ENCODE results near the gene TMEM135.

The TMEM135 gene

DNA sequence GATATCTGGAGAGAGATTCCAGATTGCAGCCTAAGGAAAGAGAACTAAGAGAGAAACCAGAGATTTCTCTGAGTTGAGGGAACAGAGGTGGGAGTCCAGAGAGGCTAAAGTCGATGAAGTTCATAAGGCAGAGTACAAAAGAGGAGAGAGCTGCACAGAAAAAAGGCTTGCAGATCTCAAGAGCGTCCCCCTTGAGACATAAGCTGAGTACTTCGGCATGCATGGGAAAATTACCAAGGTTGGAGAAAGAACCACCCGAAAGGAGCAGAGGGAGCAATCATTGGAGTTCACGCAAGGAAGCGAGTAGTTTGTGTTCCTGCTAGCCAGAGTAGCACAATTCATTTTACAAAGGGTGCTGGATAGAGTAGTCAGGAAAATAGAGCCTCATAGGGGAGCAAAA is 293.5 kb downstream of the TMEM135 start:
- H3K4me1 ChIP-seq (ENCODE audit: control insufficient read depth in 5 of 5, insufficient read depth in 5 of 5, low read length in 5 of 5) = peaks cover 0 to 23% (median 16%) of the 10 kb centered on the region in 5 donors
- H3K9ac ChIP-seq (ENCODE audit: low read length in 5 of 5) = no peak overlapping the region
- H3K27ac ChIP-seq (ENCODE audit: low read depth, low read length) = peak overlapping the region; percentile 46
- H3K36me3 ChIP-seq (ENCODE audit: control insufficient read depth in 5 of 5, insufficient read depth in 5 of 5, low read length in 5 of 5) = peaks cover 0 to 12% (median 4%) of the 10 kb centered on the region in 5 donors
- H3K4me3 ChIP-seq (ENCODE audit: low read depth in 1 of 5, low read length in 5 of 5) = no peak overlapping the region
- no peaks in the 10 kb centered on the region for H3K27me3 ChIP-seq (ENCODE audit: control insufficient read depth in 5 of 5, insufficient read depth in 4 of 5, low read length in 5 of 5)
- H3K9me3 ChIP-seq (ENCODE audit: control insufficient read depth in 5 of 5, low read length in 5 of 5) = no peaks in the 10 kb centered on the region

DNA sequence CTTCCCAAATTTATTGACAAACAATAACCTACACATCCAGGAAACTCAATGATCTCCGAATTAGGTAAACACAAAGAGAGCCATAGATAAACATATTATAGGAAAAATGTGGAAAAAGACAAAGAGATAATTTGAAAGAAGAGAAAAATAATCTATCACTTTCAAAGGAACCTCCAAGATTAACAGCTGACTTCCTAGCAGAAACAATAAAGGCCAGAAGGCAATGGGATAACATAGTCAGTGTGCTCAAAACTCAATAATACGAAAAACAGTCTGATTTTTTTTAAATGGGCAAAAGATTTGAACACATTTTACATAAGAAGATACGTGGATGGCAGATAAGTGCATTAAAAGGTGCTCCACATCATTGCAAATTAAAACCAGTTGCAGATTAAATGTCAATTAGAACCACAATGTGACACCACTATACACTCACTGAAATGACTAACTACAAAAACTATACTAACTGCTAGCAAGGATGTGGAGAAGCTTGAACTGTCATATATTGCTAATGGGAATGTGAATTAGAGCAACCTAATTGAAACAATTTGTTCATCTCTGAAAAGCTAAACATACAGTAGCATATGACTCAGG is 300.4 kb downstream of the TMEM135 start:
- Histone ChIP-seq H3K9me3 (ENCODE audit: control insufficient read depth in 5 of 5, low read length in 5 of 5) (peaks cover 0 to 23% (median 18%) of the 10 kb centered on the region in 5 donors), H3K27ac (ENCODE audit: low read depth, low read length) (no peak overlapping the region), H3K27me3 (ENCODE audit: control insufficient read depth in 5 of 5, insufficient read depth in 4 of 5, low read length in 5 of 5) (no peaks in the 10 kb centered on the region), H3K36me3 (ENCODE audit: control insufficient read depth in 5 of 5, insufficient read depth in 5 of 5, low read length in 5 of 5) (no peaks in the 10 kb centered on the region), H3K9ac (ENCODE audit: low read length in 5 of 5) (no peak overlapping the region), H3K4me3 (ENCODE audit: low read depth in 1 of 5, low read length in 5 of 5) (peak overlapping the region in 1 of 5 donors; percentile 22), H3K4me1 (ENCODE audit: control insufficient read depth in 5 of 5, insufficient read depth in 5 of 5, low read length in 5 of 5) (no peaks in the 10 kb centered on the region)

DNA sequence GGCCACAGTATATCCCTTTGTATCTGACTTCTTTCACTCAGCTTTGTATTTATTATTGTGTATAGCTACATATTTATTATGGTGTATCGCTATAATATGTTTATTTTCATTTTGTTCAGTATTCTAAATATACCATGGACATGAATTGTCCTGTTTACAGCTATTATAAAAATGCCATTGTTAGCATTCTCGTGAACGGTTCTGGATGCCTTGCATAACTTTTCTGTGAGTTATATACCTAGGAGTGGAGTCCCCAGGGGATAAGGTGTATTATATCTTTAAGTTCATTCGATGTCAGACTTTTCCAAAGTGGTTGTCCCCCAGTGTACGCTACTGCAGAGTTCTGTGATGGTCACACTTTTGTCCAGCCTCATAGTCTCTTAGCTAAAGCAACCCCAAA is 301.7 kb downstream of the TMEM135 start:
- no peak overlapping the region for H3K4me3 ChIP-seq (ENCODE audit: low read depth in 1 of 5, low read length in 5 of 5)
- H3K9ac ChIP-seq (ENCODE audit: low read length in 5 of 5) = no peak overlapping the region
- no peaks in the 10 kb centered on the region for H3K27me3 ChIP-seq (ENCODE audit: control insufficient read depth in 5 of 5, insufficient read depth in 4 of 5, low read length in 5 of 5)
- H3K36me3 ChIP-seq (ENCODE audit: control insufficient read depth in 5 of 5, insufficient read depth in 5 of 5, low read length in 5 of 5) = no peaks in the 10 kb centered on the region
- no peaks in the 10 kb centered on the region for H3K4me1 ChIP-seq (ENCODE audit: control insufficient read depth in 5 of 5, insufficient read depth in 5 of 5, low read length in 5 of 5)
- H3K27ac ChIP-seq (ENCODE audit: low read depth, low read length) = no peak overlapping the region
- peaks cover 0 to 23% (median 18%) of the 10 kb centered on the region in 5 donors for H3K9me3 ChIP-seq (ENCODE audit: control insufficient read depth in 5 of 5, low read length in 5 of 5)

- H3K4me1 ChIP-seq (ENCODE audit: control insufficient read depth in 5 of 5, insufficient read depth in 5 of 5, low read length in 5 of 5) = peaks cover 0 to 8% (median 1%) of the 10 kb centered on the region in 5 donors
- H3K27me3 ChIP-seq (ENCODE audit: control insufficient read depth in 5 of 5, insufficient read depth in 4 of 5, low read length in 5 of 5) = no peaks in the 10 kb centered on the region
- no peaks in the 10 kb centered on the region for H3K9me3 ChIP-seq (ENCODE audit: control insufficient read depth in 5 of 5, low read length in 5 of 5)
- no peak overlapping the region for H3K4me3 ChIP-seq (ENCODE audit: low read depth in 1 of 5, low read length in 5 of 5)
- peaks cover 0 to 6% (median 0%) of the 10 kb centered on the region in 5 donors for H3K36me3 ChIP-seq (ENCODE audit: control insufficient read depth in 5 of 5, insufficient read depth in 5 of 5, low read length in 5 of 5)
- no peak overlapping the region for H3K9ac ChIP-seq (ENCODE audit: low read length in 5 of 5)
- H3K27ac ChIP-seq (ENCODE audit: low read depth, low read length) = no peak overlapping the region
Observed at GRCh38 chr11:87347441-87347840, 309.7 kb downstream of the TMEM135 start.

DNA sequence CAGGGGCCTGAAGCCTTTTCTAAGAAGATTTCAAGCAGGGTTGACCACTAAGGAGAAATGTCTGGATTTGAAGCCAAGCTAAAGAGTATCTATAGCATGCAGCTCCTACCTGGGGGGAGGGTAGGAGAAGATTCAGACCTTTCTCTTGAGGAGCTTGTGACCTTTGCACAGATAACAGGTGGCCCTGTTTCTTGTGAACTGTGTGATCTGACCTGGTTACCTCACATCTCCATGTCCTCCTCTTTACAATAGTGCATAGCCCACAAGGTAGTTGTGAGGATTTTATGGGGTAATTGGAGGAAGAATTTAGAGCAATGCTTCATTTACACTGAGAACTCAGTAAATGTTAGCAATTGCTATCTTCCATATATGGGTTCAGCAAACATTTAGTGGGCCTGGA is 310.1 kb downstream of the TMEM135 start:
- Histone ChIP-seq H3K36me3 (ENCODE audit: control insufficient read depth in 5 of 5, insufficient read depth in 5 of 5, low read length in 5 of 5) (peaks cover 0 to 6% (median 0%) of the 10 kb centered on the region in 5 donors), H3K9me3 (ENCODE audit: control insufficient read depth in 5 of 5, low read length in 5 of 5) (no peaks in the 10 kb centered on the region), H3K9ac (ENCODE audit: low read length in 5 of 5) (no peak overlapping the region), H3K27ac (ENCODE audit: low read depth, low read length) (no peak overlapping the region), H3K27me3 (ENCODE audit: control insufficient read depth in 5 of 5, insufficient read depth in 4 of 5, low read length in 5 of 5) (no peaks in the 10 kb centered on the region), H3K4me3 (ENCODE audit: low read depth in 1 of 5, low read length in 5 of 5) (no peak overlapping the region), H3K4me1 (ENCODE audit: control insufficient read depth in 5 of 5, insufficient read depth in 5 of 5, low read length in 5 of 5) (peaks cover 0 to 12% (median 5%) of the 10 kb centered on the region in 5 donors)

DNA sequence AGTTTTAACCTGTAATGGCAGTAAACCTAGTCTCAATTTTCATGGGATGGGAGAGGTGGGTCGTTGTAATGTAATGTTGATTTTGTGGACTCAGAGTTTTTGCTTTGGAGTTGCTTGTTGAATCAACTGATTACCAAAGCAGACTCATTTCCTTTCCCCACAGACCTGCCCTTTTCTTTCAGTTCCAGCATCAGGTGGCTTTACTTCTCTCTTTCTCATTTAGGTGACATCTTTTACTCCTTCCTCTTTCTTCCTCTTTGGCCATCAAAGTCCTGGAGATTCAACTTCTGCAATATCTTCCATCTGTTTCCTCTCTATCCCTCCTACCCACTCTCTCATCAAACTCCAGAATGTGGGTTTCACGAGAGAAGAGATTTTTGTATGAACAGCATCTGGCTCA is 313.9 kb downstream of the TMEM135 start:
- H3K36me3 ChIP-seq (ENCODE audit: control insufficient read depth in 5 of 5, insufficient read depth in 5 of 5, low read length in 5 of 5) = peaks cover 0 to 2% (median 0%) of the 10 kb centered on the region in 5 donors
- no peaks in the 10 kb centered on the region for H3K9me3 ChIP-seq (ENCODE audit: control insufficient read depth in 5 of 5, low read length in 5 of 5)
- H3K27me3 ChIP-seq (ENCODE audit: control insufficient read depth in 5 of 5, insufficient read depth in 4 of 5, low read length in 5 of 5) = no peaks in the 10 kb centered on the region
- no peak overlapping the region for H3K9ac ChIP-seq (ENCODE audit: low read length in 5 of 5)
- peaks cover 0 to 44% (median 33%) of the 10 kb centered on the region in 5 donors for H3K4me1 ChIP-seq (ENCODE audit: control insufficient read depth in 5 of 5, insufficient read depth in 5 of 5, low read length in 5 of 5)
- no peak overlapping the region for H3K4me3 ChIP-seq (ENCODE audit: low read depth in 1 of 5, low read length in 5 of 5)
- no peak overlapping the region for H3K27ac ChIP-seq (ENCODE audit: low read depth, low read length)

- no peaks in the 10 kb centered on the region for H3K27me3 ChIP-seq (ENCODE audit: control insufficient read depth in 5 of 5, insufficient read depth in 4 of 5, low read length in 5 of 5)
- H3K27ac ChIP-seq (ENCODE audit: low read depth, low read length) = no peak overlapping the region
- H3K4me3 ChIP-seq (ENCODE audit: low read depth in 1 of 5, low read length in 5 of 5) = peak overlapping the region in 3 of 5 donors; percentile 23 to 40 (median 27)
- H3K4me1 ChIP-seq (ENCODE audit: control insufficient read depth in 5 of 5, insufficient read depth in 5 of 5, low read length in 5 of 5) = peaks cover 0 to 47% (median 33%) of the 10 kb centered on the region in 5 donors
- H3K9me3 ChIP-seq (ENCODE audit: control insufficient read depth in 5 of 5, low read length in 5 of 5) = no peaks in the 10 kb centered on the region
- H3K9ac ChIP-seq (ENCODE audit: low read length in 5 of 5) = no peak overlapping the region
- peaks cover 0 to 4% (median 0%) of the 10 kb centered on the region in 5 donors for H3K36me3 ChIP-seq (ENCODE audit: control insufficient read depth in 5 of 5, insufficient read depth in 5 of 5, low read length in 5 of 5)
Observed at GRCh38 chr11:87352759-87353707, 315.3 kb downstream of the TMEM135 start.

- no peak overlapping the region for H3K9ac ChIP-seq (ENCODE audit: low read length in 5 of 5)
- no peaks in the 10 kb centered on the region for H3K9me3 ChIP-seq (ENCODE audit: control insufficient read depth in 5 of 5, low read length in 5 of 5)
- H3K36me3 ChIP-seq (ENCODE audit: control insufficient read depth in 5 of 5, insufficient read depth in 5 of 5, low read length in 5 of 5) = peaks cover 0 to 4% (median 0%) of the 10 kb centered on the region in 5 donors
- no peaks in the 10 kb centered on the region for H3K27me3 ChIP-seq (ENCODE audit: control insufficient read depth in 5 of 5, insufficient read depth in 4 of 5, low read length in 5 of 5)
- peaks cover 0 to 47% (median 33%) of the 10 kb centered on the region in 5 donors for H3K4me1 ChIP-seq (ENCODE audit: control insufficient read depth in 5 of 5, insufficient read depth in 5 of 5, low read length in 5 of 5)
- H3K27ac ChIP-seq (ENCODE audit: low read depth, low read length) = no peak overlapping the region
- no peak overlapping the region for H3K4me3 ChIP-seq (ENCODE audit: low read depth in 1 of 5, low read length in 5 of 5)
Observed at GRCh38 chr11:87353771-87354345, 316.1 kb downstream of the TMEM135 start.

DNA sequence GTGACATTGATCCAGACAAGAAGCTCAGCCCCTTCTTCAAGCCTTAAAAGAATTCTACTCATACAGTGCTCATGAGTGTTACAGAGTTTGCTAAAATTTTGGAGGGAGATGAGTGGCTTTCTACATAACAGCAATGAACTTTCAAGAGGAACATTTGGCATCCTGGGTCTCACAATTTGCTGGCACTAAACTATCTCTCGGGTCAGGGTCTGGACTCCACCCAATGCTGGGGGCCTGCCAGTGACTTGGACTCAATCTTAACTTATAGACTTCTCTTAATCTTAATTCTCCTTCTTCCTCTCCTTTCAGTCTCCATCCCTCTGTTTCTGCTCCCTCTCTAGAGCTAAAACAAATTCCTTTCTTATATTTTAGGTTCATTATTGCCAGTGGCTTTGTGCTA is 317.9 kb downstream of the TMEM135 start:
- Histone ChIP-seq H3K36me3 (ENCODE audit: control insufficient read depth in 5 of 5, insufficient read depth in 5 of 5, low read length in 5 of 5) (peaks cover 0 to 10% (median 0%) of the 10 kb centered on the region in 5 donors), H3K4me1 (ENCODE audit: control insufficient read depth in 5 of 5, insufficient read depth in 5 of 5, low read length in 5 of 5) (peaks cover 0 to 47% (median 33%) of the 10 kb centered on the region in 5 donors), H3K9me3 (ENCODE audit: control insufficient read depth in 5 of 5, low read length in 5 of 5) (no peaks in the 10 kb centered on the region), H3K4me3 (ENCODE audit: low read depth in 1 of 5, low read length in 5 of 5) (no peak overlapping the region), H3K9ac (ENCODE audit: low read length in 5 of 5) (no peak overlapping the region), H3K27me3 (ENCODE audit: control insufficient read depth in 5 of 5, insufficient read depth in 4 of 5, low read length in 5 of 5) (no peaks in the 10 kb centered on the region), H3K27ac (ENCODE audit: low read depth, low read length) (no peak overlapping the region)

DNA sequence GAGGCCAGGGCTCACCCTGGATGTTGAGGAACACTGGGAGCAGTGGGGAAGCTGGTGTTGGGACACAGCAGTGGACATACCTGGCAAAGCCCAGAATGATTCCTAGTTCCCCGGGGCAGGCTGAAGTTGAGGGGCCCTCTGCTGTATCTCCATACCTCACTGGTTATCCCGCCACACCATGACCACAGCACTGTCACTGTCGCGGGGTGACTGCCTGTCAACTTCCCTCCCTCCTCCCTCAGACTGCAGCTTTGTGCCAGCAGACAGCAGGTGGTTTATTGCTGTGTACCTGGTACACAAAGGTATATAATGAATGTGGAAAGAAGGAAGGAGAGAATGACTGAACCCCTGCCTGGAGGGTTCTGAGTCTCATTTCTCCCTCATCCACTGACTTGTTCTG is 318.7 kb downstream of the TMEM135 start:
- no peak overlapping the region for H3K27ac ChIP-seq (ENCODE audit: low read depth, low read length)

More for the DNA sequence above, 318.7 kb downstream of the TMEM135 start:
- H3K36me3 ChIP-seq (ENCODE audit: control insufficient read depth in 5 of 5, insufficient read depth in 5 of 5, low read length in 5 of 5) = peaks cover 0 to 10% (median 0%) of the 10 kb centered on the region in 5 donors
- H3K4me3 ChIP-seq (ENCODE audit: low read depth in 1 of 5, low read length in 5 of 5) = no peak overlapping the region
- H3K9me3 ChIP-seq (ENCODE audit: control insufficient read depth in 5 of 5, low read length in 5 of 5) = no peaks in the 10 kb centered on the region
- H3K4me1 ChIP-seq (ENCODE audit: control insufficient read depth in 5 of 5, insufficient read depth in 5 of 5, low read length in 5 of 5) = peaks cover 0 to 47% (median 33%) of the 10 kb centered on the region in 5 donors
- no peaks in the 10 kb centered on the region for H3K27me3 ChIP-seq (ENCODE audit: control insufficient read depth in 5 of 5, insufficient read depth in 4 of 5, low read length in 5 of 5)
- H3K9ac ChIP-seq (ENCODE audit: low read length in 5 of 5) = no peak overlapping the region
